PC-3 (cell line): ENCODE data around the gene CSH2. TPM values are rescaled to one million over a fixed set of nuclear protein-coding genes. Genes with fewer than 3 reads are reported as not detected.
"Not testable (repeated sequence)": the region's sequence is repeated elsewhere in the genome, so short reads cannot be mapped to it uniquely, and the experiment has no call there.

Source experiments
- ATAC-seq: fragments of 200-7000 bp; cut with Tn5 transposase; 2 replicates; pipeline ENCODE4 v1.9.1; 2020; ENCODE audit warnings: mild to moderate bottlenecking, moderate library complexity
- BruUV-seq: library from RNA; stranded (reverse); fragments of 400-500 nt; replicated peaks from 2 replicates; lab custom pipeline; 2021; lab: Mats Ljungman, UMichigan
- CTCF ChIA-PET: fragments of 300-600 bp; sonication (Branson Sonifier 250); formaldehyde crosslinking; loops from one replicate; lab custom pipeline; 2022; ENCODE audit warnings: antibody characterized with exemption; lab: Charles Lee
- POLR2A ChIA-PET: fragments of 300-600 bp; sonication (Branson Sonifier 250); formaldehyde crosslinking; loops from one replicate; lab custom pipeline; 2022; ENCODE audit warnings: antibody characterized with exemption; ENCODE audit not compliant: unreplicated experiment; lab: Charles Lee
- DNase-seq: peaks from one replicate; pipeline ENCODE4 v3.0.0-alpha.2; 2015
- H2AFZ ChIP-seq: fragments of 300-600 bp; sonication (generic); 2 replicates; pipeline ENCODE4 v1.6.0; 2016; ENCODE audit warnings: antibody characterized with exemption, low read length
- H3F3A ChIP-seq: fragments of 300-600 bp; sonication (generic); one replicate; pipeline ENCODE4 v1.6.0; 2017; ENCODE audit warnings: antibody characterized with exemption, low read length, control low read depth, mild to moderate bottlenecking; ENCODE audit not compliant: unreplicated experiment
- H3K27ac ChIP-seq: fragments of 300-600 bp; sonication (generic); 2 replicates; pipeline ENCODE4 v1.5.1; 2016; ENCODE audit warnings: mild to moderate bottlenecking, low read length
- H3K27me3 ChIP-seq: fragments of 300-600 bp; sonication (generic); 2 replicates; pipeline ENCODE4 v1.6.1; 2016; ENCODE audit warnings: low read length, mixed read lengths
- H3K36me3 ChIP-seq: fragments of 300-600 bp; sonication (generic); 2 replicates; pipeline ENCODE4 v1.6.1; 2016; ENCODE audit warnings: low read depth, mixed run types, low read length, mixed read lengths
- H3K4me1 ChIP-seq: fragments of 300-600 bp; sonication (generic); 2 replicates; pipeline ENCODE4 v1.5.1; 2016; ENCODE audit warnings: low read length; ENCODE audit not compliant: insufficient read depth
- H3K4me2 ChIP-seq: fragments of 300-600 bp; sonication (generic); 2 replicates; pipeline ENCODE4 v1.6.0; 2016; ENCODE audit warnings: low read length
- H3K4me3 ChIP-seq: fragments of 300-600 bp; sonication (generic); 2 replicates; pipeline ENCODE4 v1.5.1; 2016; ENCODE audit warnings: mild to moderate bottlenecking, low read length, mixed read lengths
- H3K79me2 ChIP-seq: fragments of 300-600 bp; sonication (generic); 2 replicates; pipeline ENCODE4 v1.6.1; 2017; ENCODE audit warnings: low read length, mixed read lengths
- H3K9ac ChIP-seq: fragments of 300-600 bp; sonication (generic); 2 replicates; pipeline ENCODE4 v1.6.0; 2016; ENCODE audit warnings: mild to moderate bottlenecking, low read length
- H3K9me2 ChIP-seq: fragments of 300-600 bp; sonication (generic); replicated peaks from 2 replicates; pipeline ENCODE4 v1.6.1; 2016; ENCODE audit warnings: mixed run types, low read length, mixed read lengths
- H3K9me3 ChIP-seq: fragments of 300-600 bp; sonication (generic); 2 replicates; pipeline ENCODE4 v1.6.1; 2016; ENCODE audit warnings: low read length, mixed read lengths
- H4K20me1 ChIP-seq: fragments of 300-600 bp; sonication (generic); 2 replicates; pipeline ENCODE4 v1.6.1; 2016; ENCODE audit warnings: low read length, mixed read lengths
- CTCF ChIP-seq: fragments of 300-600 bp; sonication (generic); conservative IDR thresholded peaks from 2 replicates; pipeline ENCODE4 v1.5.1; 2017; ENCODE audit warnings: antibody characterized with exemption, low read depth, mild to moderate bottlenecking, low read length
- intact Hi-C: fragments of 100-400 bp; cut with micrococcal nuclease; formaldehyde crosslinking; loops from 2 replicates; pipeline ENCODE4 v1.9.0; 2023
- total RNA-seq: library from RNA; depleted of rRNA; stranded (reverse); fragments of >200 nt; gene quantifications from 2 replicates; pipeline ENCODE4 v1.2.3, GENCODE V29; 2014

CSH2 gene
- total RNA-seq, 1 experiment from 2014 or later, result not detected

DNA sequence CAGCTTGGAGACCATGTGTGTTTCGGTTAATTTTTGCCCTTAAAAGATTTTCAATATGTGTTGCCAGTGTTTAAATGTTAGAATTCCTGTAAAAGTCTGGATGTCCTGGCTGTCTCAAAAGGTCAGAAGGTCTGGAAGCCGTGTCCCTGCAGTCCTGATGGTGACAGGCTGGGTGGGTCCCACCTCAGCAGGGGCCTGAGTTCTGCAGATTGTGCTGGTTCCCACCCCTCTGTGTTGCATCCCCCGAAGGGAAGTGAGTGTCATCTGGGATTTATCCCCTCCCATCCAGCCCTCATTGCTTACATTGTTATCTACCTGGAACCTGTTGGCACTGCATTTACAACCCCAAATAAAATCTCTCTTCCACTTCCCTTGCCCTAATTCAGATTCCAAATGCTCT is 20.5 kb upstream of the CSH2 start:
- H3K4me2 ChIP-seq, DNase-seq, H3K4me1 ChIP-seq, H3K9me3 ChIP-seq, H3K9me2 ChIP-seq, H3K27me3 ChIP-seq, H3K27ac ChIP-seq, H3K9ac ChIP-seq, CTCF ChIA-PET, H3K4me3 ChIP-seq, H4K20me1 ChIP-seq, POLR2A ChIA-PET, H3F3A ChIP-seq, H3K36me3 ChIP-seq, BruUV-seq, H2AFZ ChIP-seq, intact Hi-C loops, H3K79me2 ChIP-seq, ATAC-seq: not testable (repeated sequence)

GRCh38 chr17:63892316-63893037 is 19.0 kb upstream of the CSH2 start:
- H3K9ac ChIP-seq, CTCF ChIA-PET, H3K4me1 ChIP-seq, H3K4me2 ChIP-seq, H3K27me3 ChIP-seq, BruUV-seq, intact Hi-C loops, H3F3A ChIP-seq, DNase-seq, H3K27ac ChIP-seq, H3K79me2 ChIP-seq, H3K9me3 ChIP-seq, H3K36me3 ChIP-seq, H4K20me1 ChIP-seq, H3K4me3 ChIP-seq, H2AFZ ChIP-seq, ATAC-seq, POLR2A ChIA-PET, H3K9me2 ChIP-seq: not testable (repeated sequence)

- peak; percentile 50 for DNase-seq
- Histone ChIP-seq H3K4me2 (peak overlapping the region; percentile 40; the same call in 1 of the 2 replicates), H2AFZ (peak overlapping the region; percentile 29; the same call in 1 of the 2 replicates)
- H3K4me3 ChIP-seq, POLR2A ChIA-PET, H3K27me3 ChIP-seq, H3K4me1 ChIP-seq, BruUV-seq, H4K20me1 ChIP-seq, intact Hi-C loops, H3K9me3 ChIP-seq, H3K9me2 ChIP-seq, H3K36me3 ChIP-seq, H3K27ac ChIP-seq, H3F3A ChIP-seq, H3K9ac ChIP-seq, H3K79me2 ChIP-seq: not testable (repeated sequence)
- CTCF ChIA-PET, result interaction anchor here (0.6 to 1.0 kb wide), 3 partner anchors 23 to 337 kb away, joined by 3 to 5 read pairs (median 3); partner anchors contain the start of gene GH1
- peak; percentile 88 for ATAC-seq
- peak; percentile 41 for TF ChIP-seq CTCF
Measured at GRCh38 chr17:63889026-63889848, 15.8 kb upstream of the CSH2 start.

DNA sequence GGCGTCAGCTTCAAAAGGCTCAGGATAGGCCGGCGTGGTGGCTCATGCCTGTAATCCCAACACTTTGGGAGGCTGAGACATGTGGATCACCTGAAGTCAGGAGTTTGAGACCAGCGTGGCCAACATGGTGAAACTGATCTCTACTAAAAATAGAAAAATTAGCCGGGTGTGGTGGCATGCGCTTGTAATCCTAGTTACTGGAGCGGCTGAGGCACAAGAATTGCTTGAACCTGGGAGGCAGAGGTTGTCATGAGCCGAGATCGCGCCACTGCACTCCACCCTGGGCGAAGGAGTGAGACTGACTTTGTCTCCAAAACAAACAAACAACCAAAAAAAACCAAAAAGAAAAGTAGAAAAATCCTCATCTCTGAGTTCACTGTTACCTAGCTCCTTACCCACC is 11.6 kb upstream of the CSH2 start:
- CTCF ChIA-PET, ATAC-seq, H3F3A ChIP-seq, H3K9me2 ChIP-seq, POLR2A ChIA-PET, H3K9ac ChIP-seq, H3K27ac ChIP-seq, H2AFZ ChIP-seq, H4K20me1 ChIP-seq, DNase-seq, H3K27me3 ChIP-seq, H3K4me3 ChIP-seq, H3K4me2 ChIP-seq, intact Hi-C loops, H3K4me1 ChIP-seq, H3K36me3 ChIP-seq, BruUV-seq, H3K79me2 ChIP-seq, H3K9me3 ChIP-seq: not testable (repeated sequence)

GRCh38 chr17:63882626-63883126 is 9.2 kb upstream of the CSH2 start:
- H3K9me3 ChIP-seq, H3K4me1 ChIP-seq, H3K9ac ChIP-seq, H3K27me3 ChIP-seq, H4K20me1 ChIP-seq, H3K9me2 ChIP-seq, H3K79me2 ChIP-seq, H3K36me3 ChIP-seq, H3K4me3 ChIP-seq, intact Hi-C loops, BruUV-seq, ATAC-seq, DNase-seq, H3F3A ChIP-seq, H3K4me2 ChIP-seq, H2AFZ ChIP-seq, H3K27ac ChIP-seq, POLR2A ChIA-PET: not testable (repeated sequence)
- CTCF ChIA-PET, result interaction anchor here (0.6 kb wide), 1 partner anchor 399 kb away, joined by 8 read pairs; no protein-coding TSS in a partner anchor
